NCI-H1417 (cell line): ENCODE data around the gene USP37.
"Not testable (repeated sequence)": the region's sequence is repeated elsewhere in the genome, so short reads cannot be mapped to it uniquely, and the experiment has no call there.

ENCODE experiments used
- DNase-seq, 3 experiments: peaks; one replicate each; lab custom pipeline; 2025; lab: John Stamatoyannopoulos, UW

USP37 gene

DNA sequence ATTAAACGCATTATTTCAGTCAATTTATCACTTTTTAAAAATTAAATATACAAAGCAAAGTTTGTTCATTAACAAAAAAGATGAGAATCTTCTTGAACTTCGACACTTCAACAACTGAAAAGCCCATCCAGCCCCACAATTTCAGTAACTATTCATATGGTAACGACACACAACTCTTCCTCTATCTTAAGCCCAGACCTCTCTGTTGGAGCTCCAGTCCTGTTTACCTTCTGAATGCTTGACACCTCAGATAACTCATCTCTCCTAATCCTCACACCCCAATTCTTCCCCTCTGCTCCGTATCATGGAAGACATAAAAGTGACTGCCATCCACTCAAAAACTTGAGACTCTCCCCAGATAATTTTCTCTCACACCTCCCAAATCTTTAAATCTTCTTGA lies 12.6 kb downstream of the USP37 start:
- DNase-seq = no peak

DNA sequence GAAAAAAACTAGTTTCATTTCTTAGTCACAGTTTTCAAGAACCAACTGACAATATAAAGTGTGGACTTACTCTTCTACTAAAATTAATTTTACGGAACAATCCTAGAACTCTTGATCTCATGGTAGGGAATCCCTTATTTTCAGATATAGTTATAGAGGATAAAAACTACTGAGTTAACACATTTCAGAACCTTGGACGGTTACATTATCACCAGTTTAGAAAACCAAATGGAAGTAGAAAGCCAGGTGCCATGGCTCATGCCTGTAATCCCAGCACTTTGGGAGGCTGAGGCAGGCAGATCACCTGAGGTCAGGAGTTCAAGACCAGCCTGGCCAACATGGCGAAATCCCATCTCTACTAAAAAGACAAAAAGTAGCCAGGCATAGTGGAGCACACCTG lies 13.9 kb downstream of the USP37 start:
- DNase-seq = not testable (repeated sequence)

DNA sequence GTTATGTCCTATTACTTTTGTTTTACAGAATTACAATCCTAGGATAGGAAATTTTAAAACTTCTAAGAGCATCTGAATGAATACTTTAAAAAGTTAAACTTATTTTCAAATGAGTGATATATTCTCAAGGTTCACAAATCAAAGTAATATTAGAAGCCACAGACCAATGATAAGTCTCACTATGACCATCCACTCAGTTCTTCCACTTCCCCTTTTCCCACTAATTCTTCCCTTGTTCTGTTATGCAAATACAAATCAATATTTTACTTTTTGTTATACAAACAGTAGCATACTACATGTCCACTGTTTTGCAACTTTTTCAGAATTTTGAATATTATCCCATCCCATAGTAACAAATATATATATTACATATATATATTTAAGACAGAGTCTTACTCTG lies 20.2 kb downstream of the USP37 start:
- DNase-seq = no peak

DNA sequence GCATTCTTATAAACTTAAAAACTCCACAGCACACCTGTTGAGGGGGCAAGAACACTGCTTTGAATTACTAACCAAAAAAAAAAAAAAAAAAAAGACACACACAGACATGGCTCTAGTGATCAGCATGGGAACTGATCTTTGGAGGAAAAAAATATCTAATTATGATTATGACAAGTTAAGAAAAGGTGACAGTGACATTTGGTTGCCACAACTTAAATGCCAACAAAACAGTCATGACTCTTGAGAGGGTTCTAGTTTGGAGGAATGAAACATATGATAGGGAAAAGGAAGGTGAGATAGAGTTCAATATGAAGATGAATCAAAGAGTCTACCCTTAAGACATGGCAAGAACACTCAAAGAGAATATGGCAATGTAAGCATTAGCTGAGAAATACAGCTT lies 20.6 kb downstream of the USP37 start:
- no peak for DNase-seq

DNA sequence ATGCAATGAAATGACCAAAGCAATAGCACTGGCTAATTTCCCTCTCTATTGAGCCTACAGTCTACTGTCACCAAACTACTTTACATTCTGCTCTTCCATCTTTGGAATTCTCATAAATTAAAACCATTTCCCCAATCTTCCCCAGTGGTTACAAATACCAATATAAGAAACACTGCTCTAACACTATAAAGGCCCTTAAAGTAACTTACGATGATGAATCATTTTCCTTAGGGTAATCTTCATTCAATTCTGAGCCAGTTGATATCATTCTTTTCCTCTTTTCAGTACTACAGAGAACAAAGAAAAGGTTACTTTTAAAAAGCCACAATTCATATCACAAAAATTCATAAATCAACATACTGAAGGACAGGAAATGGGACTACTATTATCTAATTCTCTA lies 22.1 kb downstream of the USP37 start:
- no peak for DNase-seq

DNA sequence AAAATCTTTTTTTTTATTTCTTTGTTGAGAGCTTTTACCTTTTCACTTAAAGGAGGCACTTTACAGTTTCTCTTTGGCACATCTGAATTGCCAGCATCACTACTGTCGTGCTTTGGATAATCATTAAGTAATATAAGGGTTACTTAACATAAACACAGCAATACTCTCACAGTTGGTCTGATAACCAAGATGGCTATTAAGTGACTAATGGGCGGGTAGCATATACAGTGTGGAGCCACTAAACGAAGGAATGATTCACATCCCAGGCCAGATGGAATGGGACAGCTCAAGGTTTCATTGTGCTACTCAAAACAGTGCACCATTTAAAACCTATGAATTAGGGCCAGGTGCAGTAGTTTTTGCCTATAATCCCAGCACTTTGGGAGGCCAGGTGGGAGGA lies 28.1 kb downstream of the USP37 start:
- DNase-seq = no peak

DNA sequence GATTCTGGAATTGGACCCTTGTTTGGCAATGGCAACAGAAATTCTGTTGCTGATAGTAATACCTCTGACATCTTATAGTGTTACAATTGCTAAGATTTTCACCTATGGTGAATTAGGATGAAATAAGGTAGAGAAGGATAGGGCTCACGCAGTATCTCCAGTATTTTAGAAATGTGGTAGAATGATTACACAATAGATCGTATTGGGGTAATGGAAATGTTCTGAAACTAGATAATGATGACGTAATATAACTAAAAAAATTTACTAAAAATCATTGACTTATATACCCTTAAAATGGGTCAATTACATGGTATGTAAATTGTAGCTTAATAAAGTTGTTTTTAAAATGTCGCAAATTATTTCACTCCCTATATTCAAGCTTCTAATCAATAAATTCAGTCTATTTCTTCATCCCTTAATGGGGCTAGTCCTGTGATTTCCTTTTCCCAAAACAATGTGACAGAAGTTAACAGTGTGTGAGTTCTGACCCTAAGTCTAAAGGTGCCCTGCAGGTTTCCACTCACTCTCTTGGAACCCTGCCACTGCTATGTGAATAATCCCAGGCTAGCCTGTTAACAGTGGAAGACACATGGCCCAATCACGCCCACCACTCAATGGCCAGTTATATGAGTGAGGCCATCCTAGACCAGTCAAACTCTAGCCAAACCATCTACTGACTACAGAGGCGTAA lies 31.2 kb downstream of the USP37 start:
- DNase-seq = no peak

DNA sequence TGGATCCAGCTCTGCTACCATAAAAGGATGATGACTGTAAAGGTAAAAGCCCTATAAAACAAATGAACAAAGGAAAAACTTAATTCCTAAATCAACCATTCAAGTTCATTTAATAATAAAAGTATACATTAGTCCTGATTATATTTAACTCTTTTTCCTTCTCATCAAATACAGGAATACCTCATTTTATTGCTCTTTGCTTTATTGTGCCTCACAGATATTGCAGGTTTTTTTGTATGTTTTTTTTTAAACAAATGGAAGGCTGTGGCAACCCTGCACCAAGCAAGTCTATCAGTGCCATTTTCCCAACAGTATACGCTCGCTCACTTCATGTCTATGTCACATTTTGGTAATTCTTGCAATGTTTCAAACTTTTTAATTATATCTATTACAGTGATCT lies 38.2 kb downstream of the USP37 start:
- no peak for DNase-seq

DNA sequence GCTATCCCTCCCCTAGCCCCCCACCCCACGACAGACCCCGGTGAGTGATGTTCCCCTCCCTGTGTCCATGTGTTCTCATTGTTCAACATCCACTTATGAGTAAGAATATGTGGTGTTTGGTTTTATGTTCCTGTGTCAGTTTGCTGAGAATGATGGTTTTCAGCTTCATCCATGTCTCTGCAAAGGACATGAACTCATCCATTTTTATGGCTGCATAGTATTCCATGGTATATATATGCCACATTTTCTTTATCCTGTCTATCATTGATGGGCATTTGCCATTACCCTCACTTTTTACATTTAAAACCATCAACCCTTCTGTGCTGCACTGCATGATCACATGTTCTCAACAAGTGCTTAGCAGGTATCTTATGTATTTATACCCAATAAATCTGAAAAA lies 39.7 kb downstream of the USP37 start:
- not testable (repeated sequence) for DNase-seq

DNA sequence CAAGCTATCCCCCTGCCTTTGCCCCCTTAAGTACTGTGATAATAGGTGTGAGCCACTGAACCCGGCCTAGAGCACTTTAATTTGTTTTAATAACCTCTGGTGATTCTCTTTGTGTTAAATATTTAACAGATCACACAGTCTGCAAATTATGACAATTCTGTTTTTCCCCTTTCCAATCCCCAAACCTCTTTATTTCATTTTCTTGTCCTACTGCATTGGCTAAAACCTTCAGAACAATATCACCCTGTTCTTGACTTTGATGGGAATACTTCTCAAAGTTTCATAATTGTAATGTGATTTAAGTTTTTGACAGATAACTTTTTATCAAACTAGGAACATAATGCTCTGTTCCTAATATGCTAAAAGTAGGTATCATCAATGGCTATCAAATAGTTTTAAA lies 44.5 kb downstream of the USP37 start:
- DNase-seq = no peak

DNA sequence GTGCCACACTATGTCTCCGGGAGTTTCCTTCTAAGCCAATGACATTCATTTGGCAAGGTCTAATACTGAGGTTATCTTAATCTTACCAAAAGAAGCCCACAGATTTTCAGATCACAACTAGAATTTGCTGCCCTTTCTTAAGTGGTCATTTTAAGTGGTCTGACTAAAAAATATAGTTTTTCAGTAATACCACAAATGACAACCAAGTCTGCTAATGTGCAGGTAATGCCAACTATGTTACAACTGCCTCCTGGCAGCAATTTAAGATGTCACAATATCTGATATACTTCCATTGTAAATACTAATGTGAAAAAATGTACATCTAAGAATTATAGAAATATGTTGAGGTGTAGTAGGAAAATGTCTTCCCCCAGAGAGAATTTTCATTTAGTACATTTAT lies 49.3 kb downstream of the USP37 start:
- no peak for DNase-seq

DNA sequence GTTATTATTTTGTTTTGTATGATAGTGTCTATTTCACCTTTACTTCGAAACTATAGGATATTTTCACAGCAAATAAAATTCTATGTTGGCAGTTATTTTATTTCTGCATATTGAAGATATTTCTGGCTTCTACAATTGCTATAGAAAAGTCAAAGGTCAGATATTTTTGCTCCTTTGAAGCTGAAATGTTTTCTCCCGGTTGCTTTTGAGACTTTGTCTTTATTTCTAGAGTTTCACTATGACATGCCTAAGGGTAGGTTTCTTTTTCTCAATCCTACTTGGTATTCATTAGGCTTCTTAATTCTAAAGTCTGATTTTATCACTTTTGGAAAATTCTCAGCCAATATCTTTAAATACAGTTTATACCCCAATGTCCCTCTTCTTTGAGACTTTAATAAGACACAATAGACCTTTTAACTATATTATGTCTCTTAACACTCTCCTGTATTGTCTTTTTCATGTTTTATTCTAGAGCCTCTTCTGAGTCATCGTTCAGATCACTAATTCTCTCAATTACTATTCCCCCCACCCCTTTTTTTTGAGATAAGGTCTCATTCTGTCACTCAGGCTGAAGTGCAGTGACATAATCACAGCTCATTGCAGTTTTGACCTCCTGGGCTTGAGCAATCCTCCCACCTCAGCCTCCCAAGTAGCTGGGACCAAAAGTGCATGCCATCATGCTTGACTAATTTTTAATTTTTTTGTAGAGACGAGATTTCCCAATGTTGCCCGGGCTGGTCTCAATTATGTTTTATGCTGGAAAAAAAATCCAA lies 50.5 kb downstream of the USP37 start:
- DNase-seq = no peak

DNA sequence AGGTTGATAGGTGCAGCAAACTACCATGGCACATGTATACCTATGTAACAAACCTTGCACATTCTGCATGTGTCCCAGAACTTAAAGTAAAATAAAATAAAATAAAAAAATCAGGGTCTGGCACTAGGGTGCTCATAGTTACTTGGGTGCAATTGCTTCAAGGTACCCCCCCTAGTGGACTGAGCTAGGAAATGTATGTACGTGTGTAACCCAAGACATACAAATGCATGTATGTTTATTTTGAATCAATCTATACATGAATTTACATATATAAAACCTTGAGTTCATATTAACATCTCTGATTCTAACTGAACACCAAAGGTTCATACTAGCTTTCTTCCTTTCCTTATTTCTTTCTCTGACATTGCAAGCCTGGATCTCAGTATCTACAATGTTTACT lies 51.5 kb downstream of the USP37 start:
- DNase-seq = peak in 1 of 3 experiments; percentile 2

DNA sequence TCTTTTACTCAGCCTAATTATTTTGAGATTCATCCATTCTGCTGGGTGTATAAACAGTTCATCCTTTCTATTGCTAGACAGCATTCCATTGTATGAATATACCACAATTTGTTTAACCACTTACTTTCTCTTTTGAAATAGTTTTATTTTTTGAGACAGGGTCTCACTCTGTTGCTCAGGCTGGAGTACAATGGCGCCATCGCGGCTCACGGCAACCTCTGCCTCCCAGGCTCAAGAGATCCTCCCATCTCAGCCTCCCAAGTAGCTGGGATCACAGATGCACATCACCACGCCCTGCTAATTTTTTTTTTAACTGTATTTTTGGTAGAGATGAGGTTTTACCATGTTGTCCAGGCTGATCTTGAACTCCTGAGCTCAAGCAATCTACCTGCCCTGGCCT lies 54.5 kb downstream of the USP37 start:
- no peak for DNase-seq

DNA sequence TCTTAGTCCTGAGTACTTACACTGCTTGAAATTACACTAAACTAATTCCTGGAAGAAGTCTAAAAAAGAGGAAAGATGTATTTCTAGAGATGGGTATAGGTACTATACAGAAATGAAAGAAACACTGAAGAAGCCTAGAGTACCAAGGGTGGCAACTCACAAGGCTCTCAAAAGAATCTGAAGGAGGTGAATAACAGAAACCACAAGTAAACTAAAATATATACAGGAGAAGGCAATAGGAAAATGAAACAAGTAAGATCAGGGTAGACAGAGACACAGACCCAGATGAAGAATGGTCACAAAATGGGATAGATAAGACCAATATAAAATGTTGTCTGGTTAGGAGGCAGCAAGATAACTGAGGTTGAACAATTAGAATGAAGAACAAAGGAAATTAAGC lies 59.9 kb downstream of the USP37 start:
- DNase-seq = no peak

DNA sequence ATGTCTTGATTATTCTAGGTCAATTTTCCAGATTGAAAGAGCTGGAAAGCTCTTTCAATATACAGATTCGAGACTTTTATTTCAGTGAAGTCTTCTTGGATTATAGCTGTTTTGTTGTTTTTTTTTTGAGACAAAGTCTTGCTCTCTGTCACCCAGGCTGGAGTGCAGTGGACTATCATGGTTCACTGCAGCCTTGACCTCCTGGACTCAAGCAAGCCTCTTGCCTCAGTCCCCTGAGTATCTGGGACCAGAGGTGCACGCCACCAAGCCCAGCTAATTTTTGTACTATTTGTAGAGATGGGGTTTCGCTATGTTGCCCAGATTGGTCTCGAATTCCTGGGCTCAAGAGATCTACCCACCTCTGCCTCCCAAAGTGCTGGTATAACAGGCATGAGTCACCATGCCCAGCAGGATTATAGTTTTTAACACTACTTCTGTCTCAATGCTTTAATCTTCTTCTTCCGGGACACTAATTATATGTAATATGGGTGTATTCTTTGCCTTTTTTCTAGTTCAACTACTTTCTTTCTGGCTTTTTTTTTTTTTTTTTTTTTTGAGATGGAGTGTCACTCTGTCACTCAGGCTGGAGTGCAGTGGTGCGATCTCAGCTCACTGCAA lies 62.3 kb downstream of the USP37 start:
- no peak for DNase-seq

DNA sequence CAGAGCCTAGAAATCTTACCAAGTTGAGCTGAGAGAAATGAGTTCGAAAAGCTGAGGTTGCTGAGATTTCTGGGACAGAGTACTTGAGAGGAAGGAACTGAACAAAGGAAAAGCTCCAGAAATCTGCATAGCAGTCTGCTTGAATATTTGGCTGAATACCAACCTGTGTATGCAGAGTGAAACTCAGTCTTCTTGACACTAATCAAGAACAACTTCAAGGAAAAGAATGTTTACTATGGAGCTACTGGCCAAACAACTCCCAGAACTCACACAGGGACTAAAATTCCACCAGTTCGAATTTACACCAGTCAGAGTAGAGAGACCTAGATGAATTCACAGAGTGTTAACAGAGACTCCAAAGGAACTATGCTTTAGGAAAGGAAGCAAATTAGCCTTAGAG lies 66.5 kb downstream of the USP37 start:
- DNase-seq = no peak

DNA sequence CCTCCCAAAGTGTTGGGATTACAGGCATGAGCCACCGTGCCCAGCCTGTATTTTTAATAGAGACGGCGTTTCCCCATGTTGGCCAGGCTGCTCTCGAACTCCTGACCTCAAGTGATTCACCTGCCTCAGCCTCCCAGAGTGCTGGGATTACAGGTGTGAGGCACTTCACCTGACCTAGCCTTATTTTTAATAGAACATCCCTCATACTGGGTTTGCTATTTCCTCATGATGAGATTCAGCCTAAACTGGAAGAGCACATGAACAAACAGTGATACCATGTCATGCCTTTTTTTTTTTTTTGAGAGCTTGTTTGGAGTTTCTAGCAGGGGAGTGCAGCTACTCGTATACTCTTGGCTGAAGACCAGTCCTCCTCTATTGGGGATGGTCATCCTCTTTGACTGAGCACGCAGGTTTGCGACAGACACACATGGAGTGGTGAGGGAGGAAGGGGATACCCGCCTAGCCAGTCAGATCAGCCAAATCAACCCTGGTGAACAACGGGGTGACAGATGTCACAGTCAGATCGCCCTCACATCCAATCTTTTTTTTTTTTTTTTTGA lies 67.6 kb downstream of the USP37 start:
- DNase-seq = no peak

DNA sequence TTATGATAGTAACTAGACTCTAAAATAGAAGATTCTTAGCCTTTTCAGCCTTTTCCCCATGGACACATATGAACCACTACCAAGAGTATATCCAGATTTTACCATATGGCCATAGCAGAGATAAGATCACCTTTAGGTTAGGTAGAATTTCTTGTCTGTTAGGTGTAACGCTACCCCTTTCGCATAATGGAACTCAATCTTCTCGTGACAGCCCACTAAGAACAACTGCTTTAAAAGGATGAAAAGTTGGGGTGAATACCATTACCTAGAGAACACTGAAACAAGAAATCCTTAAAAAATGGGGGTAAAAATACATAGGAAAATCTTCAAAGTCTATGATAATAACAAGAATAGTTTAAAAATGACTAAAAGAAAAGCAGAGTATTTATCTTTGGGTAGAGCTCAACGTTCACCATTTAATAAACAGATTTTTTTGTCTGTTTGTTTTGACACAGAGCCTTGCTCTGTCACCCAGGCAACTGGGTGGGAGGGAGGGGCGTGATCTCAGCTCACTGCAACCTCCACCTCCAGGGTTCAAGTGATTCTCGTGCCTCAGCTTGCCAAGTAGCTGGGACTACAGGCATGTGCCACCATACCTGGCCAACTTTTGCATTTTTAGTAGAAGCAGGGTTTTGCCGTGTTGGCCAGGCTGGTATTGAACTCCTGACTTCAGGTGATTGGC lies 82.0 kb downstream of the USP37 start:
- DNase-seq = no peak

DNA sequence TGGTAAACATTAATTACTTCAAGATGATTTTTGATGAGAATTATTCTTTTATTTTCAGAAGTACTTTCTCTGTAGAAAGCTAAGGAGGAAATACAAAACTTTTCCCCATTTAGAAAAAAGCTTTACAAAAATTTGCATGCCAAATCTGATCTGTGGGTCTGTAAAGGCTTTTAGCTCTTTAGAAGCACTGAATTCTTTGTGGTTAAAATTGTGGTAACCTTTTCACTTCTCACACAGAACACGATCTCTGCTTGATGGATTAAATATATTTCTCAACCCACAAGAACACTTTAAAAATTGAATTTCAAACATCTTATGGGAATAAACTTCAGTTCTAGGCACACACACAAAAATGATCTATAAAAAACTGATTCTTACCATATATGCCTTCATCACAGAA lies 85.5 kb downstream of the USP37 start:
- no peak for DNase-seq

DNA sequence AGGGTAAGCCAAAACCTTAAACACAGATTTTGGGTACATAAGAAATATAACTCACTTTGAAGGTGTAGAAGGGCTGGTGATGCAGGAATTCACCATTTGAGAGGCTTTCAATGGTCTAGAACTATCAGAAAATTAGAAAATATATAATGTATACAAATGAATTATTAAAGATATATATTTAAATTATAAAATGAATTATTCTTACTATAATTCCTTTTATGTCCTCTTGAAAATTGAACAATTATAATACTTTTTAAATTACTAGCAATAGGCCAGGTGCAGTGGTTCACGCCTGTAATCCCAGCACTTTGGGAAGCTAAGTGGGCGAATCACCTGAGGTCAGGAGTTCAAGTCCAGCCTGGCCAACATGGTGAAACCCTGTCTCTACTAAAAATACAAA lies 88.6 kb downstream of the USP37 start:
- DNase-seq = no peak

DNA sequence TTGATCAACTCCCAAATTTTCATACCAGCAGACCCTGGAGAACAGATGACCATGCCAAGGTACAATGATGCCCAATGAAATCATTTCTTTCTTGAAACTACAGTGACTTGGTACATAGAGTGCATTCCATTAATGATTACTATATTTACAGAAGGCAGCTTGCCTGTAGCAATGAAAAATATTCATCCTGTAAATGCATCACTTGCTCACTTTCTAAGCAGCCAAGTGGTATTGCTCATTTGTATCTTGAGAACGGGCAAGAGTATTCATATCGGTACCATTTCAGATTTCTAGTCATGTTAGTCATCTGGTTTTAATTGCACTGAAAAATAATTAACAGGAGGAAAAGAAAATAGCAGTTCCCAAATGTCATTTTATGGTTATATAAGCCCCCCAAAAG lies 89.6 kb downstream of the USP37 start:
- no peak for DNase-seq

DNA sequence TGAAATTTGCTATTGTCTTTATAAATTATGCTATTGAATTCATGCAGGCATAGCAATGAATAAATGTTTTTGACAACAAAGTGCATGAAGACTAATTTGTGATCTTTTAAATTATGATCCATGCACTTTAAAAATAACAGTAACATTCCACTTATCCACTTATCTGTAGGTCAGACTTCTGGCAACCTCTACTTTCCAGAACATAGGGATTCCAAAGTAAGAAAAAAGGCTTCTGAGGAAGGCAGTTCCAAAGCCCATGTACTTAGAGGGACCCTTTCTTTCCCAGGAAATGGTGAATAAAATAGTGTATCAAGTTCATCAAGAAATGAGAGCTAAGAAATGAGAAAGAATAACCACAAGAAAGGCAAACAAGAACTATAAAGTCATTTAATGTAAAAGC lies 90.9 kb downstream of the USP37 start:
- DNase-seq = no peak
